Natural killer cell treated with Interleukin-12 subunit alpha and Interleukin-12 subunit beta and Interleukin-15 and Interleukin-18, amount 100 ng/mL, for 72 hours (primary cell): ENCODE measurements around the gene PBX1. TPM values are rescaled to one million over a fixed set of nuclear protein-coding genes. Genes with fewer than 3 reads are reported as not detected.

Source experiments
- ATAC-seq, 2 donors: fragments of 150-1000 bp; cut with Tn5 transposase in 1 of 2; sonication (Bioruptor Pico), chemical (Tn5 transposase) in 1 of 2; 2 replicates each; pipeline ENCODE4 v1.10.0; 2021
- DNase-seq: peaks from one replicate; pipeline ENCODE4 v3.0.0; 2022; ENCODE audit warnings: low spot score
- H3K27ac Mint-ChIP-seq, 2 donors: 1 replicate in 1 of 2; 2 replicates in 1 of 2; pipeline ENCODE4 v1.8.0; 2022; ENCODE audit warnings: mixed read lengths in 2 of 2, mild to moderate bottlenecking in 1 of 2, moderate library complexity in 1 of 2
- H3K27me3 Mint-ChIP-seq, 2 donors: 1 replicate in 1 of 2; 2 replicates in 1 of 2; pipeline ENCODE4 v1.8.0; 2022; ENCODE audit warnings: mixed read lengths in 2 of 2
- H3K36me3 Mint-ChIP-seq: one replicate; pipeline ENCODE4 v1.8.0; 2022; ENCODE audit warnings: mixed read lengths
- H3K4me1 Mint-ChIP-seq, 2 donors: 1 replicate in 1 of 2; 2 replicates in 1 of 2; pipeline ENCODE4 v1.8.0; 2022; ENCODE audit warnings: low read depth in 2 of 2, mixed read lengths in 2 of 2, mild to moderate bottlenecking in 1 of 2
- H3K4me3 Mint-ChIP-seq: one replicate; pipeline ENCODE4 v1.8.0; 2022; ENCODE audit warnings: mixed read lengths
- H3K9me3 Mint-ChIP-seq: 2 replicates; pipeline ENCODE4 v1.8.0; 2022; ENCODE audit warnings: mixed read lengths
- total RNA-seq, 2 donors: library from RNA; stranded (reverse); gene quantifications; one replicate each; pipeline ENCODE4 v1.2.3, GENCODE V29; 2022

Gene PBX1
- total RNA-seq, 2 donors from 2014 or later, result 0.53 TPM; not detected in 1

DNA sequence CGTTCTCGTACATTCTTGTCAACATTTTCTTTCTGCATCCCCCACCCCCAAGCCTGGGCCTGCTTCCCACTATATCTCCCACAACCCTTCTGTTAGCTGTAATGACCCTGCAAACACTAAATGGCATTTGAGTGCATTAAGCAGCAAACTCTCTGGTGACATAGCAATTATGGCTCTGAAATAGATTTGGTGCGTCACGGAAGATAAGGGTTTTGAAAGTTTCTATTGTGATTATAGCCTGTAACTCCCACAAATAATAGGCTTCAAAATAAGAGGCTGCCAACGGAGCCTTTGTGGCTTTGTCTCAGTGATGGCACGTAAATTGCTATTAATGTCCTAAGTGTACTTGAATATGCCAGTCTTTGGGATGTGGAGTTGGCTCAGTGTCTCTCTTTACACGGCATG, 277.6 kb downstream of the PBX1 start:
- no peaks in the 10 kb centered on the region for H3K36me3 Mint-ChIP-seq
- no peak overlapping the region for H3K27ac Mint-ChIP-seq
- peaks cover 0 to 2% of the 10 kb centered on the region in 2 donors for H3K27me3 Mint-ChIP-seq
- no peak overlapping the region for H3K4me3 Mint-ChIP-seq
- ATAC-seq (no peak), DNase-seq (no peak)
- no peaks in the 10 kb centered on the region for H3K9me3 Mint-ChIP-seq
- no peaks in the 10 kb centered on the region for H3K4me1 Mint-ChIP-seq

DNA sequence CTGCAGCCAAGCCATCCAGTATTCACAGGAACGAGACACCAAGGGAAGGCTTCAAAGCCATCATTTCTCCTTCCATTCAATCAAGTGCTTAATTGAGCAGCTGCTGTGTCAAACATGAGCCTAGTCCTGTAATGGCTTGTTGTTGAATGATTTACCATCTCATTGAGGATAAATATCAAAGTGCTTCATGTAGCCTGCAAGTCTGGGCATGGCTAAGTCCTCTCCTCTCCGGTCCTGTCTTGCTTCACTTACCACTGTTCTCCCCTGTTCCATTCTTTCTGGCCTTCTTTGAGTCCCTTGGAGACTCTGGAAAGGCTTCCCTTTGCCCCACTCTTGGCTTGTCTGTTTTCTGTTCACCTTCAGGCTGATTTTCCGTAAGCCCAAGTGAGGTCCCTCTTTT, 279.8 kb downstream of the PBX1 start:
- no peak overlapping the region for H3K4me3 Mint-ChIP-seq
- ATAC-seq (no peak), DNase-seq (no peak)
- H3K36me3 Mint-ChIP-seq, result no peaks in the 10 kb centered on the region
- H3K27ac Mint-ChIP-seq, result no peak overlapping the region
- peaks cover 0 to 2% of the 10 kb centered on the region in 2 donors for H3K27me3 Mint-ChIP-seq
- no peaks in the 10 kb centered on the region for H3K4me1 Mint-ChIP-seq
- no peaks in the 10 kb centered on the region for H3K9me3 Mint-ChIP-seq

DNA sequence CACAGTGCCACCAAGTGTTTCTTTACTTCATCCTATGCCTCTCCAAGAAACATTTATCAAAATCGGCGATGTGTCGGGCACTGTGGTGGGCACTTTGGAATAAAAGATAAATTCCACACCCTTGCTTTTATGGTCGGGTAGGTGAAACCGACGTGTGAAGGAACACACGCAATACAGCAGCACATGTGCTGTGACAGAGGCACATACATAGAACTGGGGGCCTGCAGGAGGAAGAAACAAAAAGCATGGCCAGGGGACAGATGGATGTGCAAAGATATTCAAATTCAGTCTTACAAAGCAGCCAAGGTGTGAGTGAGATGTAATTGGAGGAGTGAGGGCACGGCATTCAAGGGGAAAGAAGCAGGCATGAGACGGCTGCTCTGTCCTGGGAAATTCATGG, 282.0 kb downstream of the PBX1 start:
- DNase-seq (no peak), ATAC-seq (no peak)
- peaks cover 0 to 2% of the 10 kb centered on the region in 2 donors for H3K27me3 Mint-ChIP-seq
- H3K27ac Mint-ChIP-seq, result no peak overlapping the region
- H3K4me1 Mint-ChIP-seq, result no peaks in the 10 kb centered on the region
- no peak overlapping the region for H3K4me3 Mint-ChIP-seq
- no peaks in the 10 kb centered on the region for H3K9me3 Mint-ChIP-seq
- H3K36me3 Mint-ChIP-seq, result no peaks in the 10 kb centered on the region

GRCh38 chr1:164841702-164842465, 282.9 kb downstream of the PBX1 start:
- H3K27me3 Mint-ChIP-seq, result peaks cover 0 to 5% of the 10 kb centered on the region in 2 donors
- no peak overlapping the region for H3K4me3 Mint-ChIP-seq
- H3K4me1 Mint-ChIP-seq, result no peaks in the 10 kb centered on the region
- DNase-seq, result no peak
- H3K36me3 Mint-ChIP-seq, result no peaks in the 10 kb centered on the region
- no peak overlapping the region for H3K27ac Mint-ChIP-seq
- H3K9me3 Mint-ChIP-seq, result no peaks in the 10 kb centered on the region
- no peak for ATAC-seq

DNA sequence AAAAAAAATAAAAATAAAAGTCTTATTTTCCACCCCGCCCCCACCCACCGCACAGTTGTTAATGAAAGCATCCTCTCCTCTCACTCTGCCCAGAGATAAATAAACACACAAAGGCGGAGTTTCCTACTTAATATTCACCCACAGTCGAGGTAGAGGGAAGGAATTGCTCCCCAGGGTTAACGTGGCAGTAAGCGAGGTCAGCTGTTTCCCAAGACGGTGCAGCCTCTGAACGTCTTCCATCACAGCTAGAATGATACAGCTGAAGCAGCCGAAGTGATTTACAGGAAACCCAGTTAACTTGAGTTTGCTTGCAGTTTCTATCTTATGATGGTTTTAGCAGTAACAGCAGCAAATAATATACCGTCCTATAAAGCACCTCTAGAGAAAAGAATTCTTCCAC, 283.9 kb downstream of the PBX1 start:
- no peaks in the 10 kb centered on the region for H3K36me3 Mint-ChIP-seq
- no peak for ATAC-seq
- no peak for DNase-seq
- H3K4me1 Mint-ChIP-seq, result no peaks in the 10 kb centered on the region
- H3K4me3 Mint-ChIP-seq, result no peak overlapping the region
- no peak overlapping the region for H3K27ac Mint-ChIP-seq
- peaks cover 0 to 5% of the 10 kb centered on the region in 2 donors for H3K27me3 Mint-ChIP-seq
- peaks cover 2% of the 10 kb centered on the region for H3K9me3 Mint-ChIP-seq

GRCh38 chr1:164843743-164844500, 284.9 kb downstream of the PBX1 start:
- Mint-ChIP-seq H3K4me1 (no peaks in the 10 kb centered on the region), H3K9me3 (peaks cover 2% of the 10 kb centered on the region), H3K27ac (no peak overlapping the region), H3K27me3 (peaks cover 0 to 4% of the 10 kb centered on the region in 2 donors), H3K4me3 (no peak overlapping the region), H3K36me3 (no peaks in the 10 kb centered on the region)
- DNase-seq (no peak), ATAC-seq (no peak)

DNA sequence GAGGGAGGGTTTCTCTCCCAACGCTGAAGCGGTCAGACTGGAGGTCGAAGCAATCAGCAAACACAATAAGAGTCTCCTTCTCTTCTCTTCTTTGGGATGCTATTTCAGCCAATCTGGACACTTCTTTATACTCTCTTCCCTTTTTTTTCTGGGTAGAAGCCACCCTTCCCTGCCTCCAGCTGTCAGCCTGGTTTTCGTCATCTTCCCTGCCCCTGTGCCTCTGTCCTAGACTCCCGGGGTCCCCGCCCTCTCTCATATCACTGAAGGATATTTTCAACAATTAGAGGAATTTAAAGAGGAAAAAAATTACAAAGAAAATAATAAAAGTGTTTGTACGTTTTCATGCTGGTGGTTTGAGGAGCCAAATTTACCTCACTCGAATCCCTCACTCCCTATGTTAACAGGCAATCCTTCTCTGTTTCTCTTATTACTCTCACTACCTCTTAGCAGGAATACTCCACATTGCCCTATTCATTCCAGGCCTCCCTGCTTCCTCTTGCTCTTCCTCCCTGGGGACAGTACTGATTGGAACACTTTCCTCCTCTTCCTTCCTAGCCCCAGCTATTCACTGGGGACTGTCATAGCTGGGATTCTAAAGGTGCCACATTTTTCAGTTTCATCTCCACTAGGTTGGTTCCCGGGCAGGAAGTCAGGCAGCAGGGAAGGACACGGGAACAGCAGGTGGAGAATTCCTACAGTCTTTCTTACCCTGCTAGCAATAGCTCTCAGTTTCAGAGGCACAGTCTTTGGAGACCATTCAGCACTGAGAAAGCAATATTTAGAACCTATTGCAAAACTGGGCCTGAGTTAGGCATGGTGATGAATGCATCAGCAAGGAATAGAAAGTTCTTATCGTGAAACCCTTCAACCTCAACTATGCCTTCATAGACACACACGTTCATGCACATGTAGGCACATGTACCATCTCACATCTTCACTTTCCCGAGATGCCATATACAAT, 288.0 kb downstream of the PBX1 start:
- Mint-ChIP-seq H3K27ac (no peak overlapping the region), H3K36me3 (no peaks in the 10 kb centered on the region), H3K4me1 (no peaks in the 10 kb centered on the region), H3K27me3 (peaks cover 0 to 2% of the 10 kb centered on the region in 2 donors), H3K4me3 (no peak overlapping the region), H3K9me3 (peaks cover 5% of the 10 kb centered on the region)
- no peak for DNase-seq
- ATAC-seq, result no peak

DNA sequence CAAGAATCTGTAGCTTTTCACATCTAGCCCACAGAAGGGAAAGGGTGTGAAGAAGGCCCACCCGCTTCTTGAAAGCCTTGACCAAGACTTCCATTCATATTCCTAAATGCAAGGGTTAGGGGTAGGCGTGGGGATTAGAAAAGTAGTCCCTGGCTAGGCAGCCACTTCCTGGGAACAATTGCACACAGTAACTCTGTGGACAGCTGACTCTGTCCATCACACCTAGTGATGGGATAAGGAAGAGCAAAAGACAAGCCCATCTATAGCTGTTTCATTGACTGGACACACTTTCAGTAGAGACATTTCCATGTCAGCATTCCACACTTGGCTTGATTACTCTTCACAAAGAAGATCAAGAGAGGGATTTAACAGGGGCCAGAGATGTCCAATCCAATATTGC, 294.2 kb downstream of the PBX1 start:
- no peak for ATAC-seq
- DNase-seq, result no peak
- Mint-ChIP-seq H3K36me3 (no peaks in the 10 kb centered on the region), H3K27me3 (peaks cover 2 to 18% of the 10 kb centered on the region in 2 donors), H3K9me3 (peaks cover 3% of the 10 kb centered on the region), H3K4me1 (no peaks in the 10 kb centered on the region), H3K4me3 (no peak overlapping the region), H3K27ac (no peak overlapping the region)

GRCh38 chr1:164855716-164856329, 296.8 kb downstream of the PBX1 start:
- Mint-ChIP-seq H3K4me1 (no peaks in the 10 kb centered on the region), H3K9me3 (no peaks in the 10 kb centered on the region), H3K36me3 (no peaks in the 10 kb centered on the region), H3K27me3 (peaks cover 2 to 18% of the 10 kb centered on the region in 2 donors), H3K27ac (no peak overlapping the region), H3K4me3 (no peak overlapping the region)
- no peak for DNase-seq
- ATAC-seq, result no peak

DNA sequence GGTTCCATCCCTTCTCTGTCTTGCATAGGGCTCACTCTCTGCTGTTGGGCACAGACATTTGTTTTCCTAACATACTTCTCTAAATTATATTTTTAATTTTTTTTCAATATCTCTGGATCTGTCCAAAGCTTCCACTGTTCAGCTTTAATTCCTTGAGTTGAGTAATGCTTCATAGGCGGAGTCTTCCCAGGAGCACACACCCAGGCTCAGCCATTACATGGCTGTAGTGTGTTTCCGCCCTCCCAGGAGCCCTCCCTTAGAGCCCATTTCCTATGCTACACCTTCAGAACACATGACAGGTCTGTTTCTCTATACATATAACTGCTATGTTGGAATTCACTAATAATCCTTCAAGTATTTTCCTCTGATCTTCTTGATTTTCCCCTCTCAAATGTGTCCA, 297.4 kb downstream of the PBX1 start:
- Mint-ChIP-seq H3K9me3 (no peaks in the 10 kb centered on the region), H3K27ac (no peak overlapping the region), H3K4me3 (no peak overlapping the region), H3K27me3 (peaks cover 2 to 19% of the 10 kb centered on the region in 2 donors), H3K4me1 (no peaks in the 10 kb centered on the region), H3K36me3 (no peaks in the 10 kb centered on the region)
- ATAC-seq, result no peak
- no peak for DNase-seq

DNA sequence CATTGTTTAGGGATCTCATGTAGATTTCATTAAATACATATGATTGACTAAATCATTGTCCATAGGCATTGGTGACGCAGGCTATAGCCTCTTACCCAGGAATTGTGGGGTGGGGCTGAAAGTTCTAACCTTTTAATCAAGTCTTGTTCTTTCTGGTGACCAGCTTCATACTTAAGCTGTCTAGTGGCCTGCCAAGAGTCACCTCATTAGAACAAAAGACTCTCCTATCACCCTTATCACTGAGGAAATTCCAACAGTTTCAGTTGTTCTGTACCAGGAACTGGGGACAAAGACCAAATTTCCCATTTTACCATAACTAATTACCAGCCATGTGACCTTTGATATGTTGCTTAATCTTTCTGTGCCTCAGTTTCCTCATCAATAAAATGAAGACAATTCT, 298.5 kb downstream of the PBX1 start:
- no peaks in the 10 kb centered on the region for H3K36me3 Mint-ChIP-seq
- DNase-seq, result no peak
- H3K27me3 Mint-ChIP-seq, result peaks cover 2 to 26% of the 10 kb centered on the region in 2 donors
- H3K4me1 Mint-ChIP-seq, result no peaks in the 10 kb centered on the region
- no peak overlapping the region for H3K27ac Mint-ChIP-seq
- H3K4me3 Mint-ChIP-seq, result no peak overlapping the region
- no peaks in the 10 kb centered on the region for H3K9me3 Mint-ChIP-seq
- no peak for ATAC-seq

DNA sequence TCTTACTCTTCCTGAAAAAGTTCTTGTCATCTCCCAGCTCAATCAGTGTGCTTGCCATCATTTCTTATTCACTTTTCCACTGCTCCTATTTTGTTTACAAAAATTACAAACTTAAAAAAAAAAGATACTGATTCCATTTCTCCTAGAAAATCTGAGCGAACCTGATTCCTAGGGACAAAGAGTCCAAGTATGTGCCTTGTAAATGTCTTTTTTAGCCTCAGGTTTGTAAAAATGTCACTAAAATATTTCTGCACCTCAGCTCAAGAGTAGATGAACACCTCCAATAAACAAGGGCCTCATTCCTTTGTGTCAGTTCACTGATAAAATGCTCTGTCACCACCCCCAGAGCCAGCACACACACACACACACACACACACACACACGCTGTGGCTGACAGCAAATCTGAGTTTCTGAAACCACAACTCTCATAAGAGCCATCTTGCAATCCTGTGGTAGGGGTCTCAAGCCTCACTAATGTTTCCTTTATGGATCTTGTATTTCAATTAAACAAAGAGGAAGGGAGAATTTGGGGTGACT, 299.2 kb downstream of the PBX1 start:
- no peaks in the 10 kb centered on the region for H3K4me1 Mint-ChIP-seq
- H3K36me3 Mint-ChIP-seq, result no peaks in the 10 kb centered on the region
- no peak overlapping the region for H3K27ac Mint-ChIP-seq
- DNase-seq, result no peak
- H3K27me3 Mint-ChIP-seq, result peaks cover 2 to 26% of the 10 kb centered on the region in 2 donors
- H3K9me3 Mint-ChIP-seq, result no peaks in the 10 kb centered on the region
- no peak for ATAC-seq
- H3K4me3 Mint-ChIP-seq, result no peak overlapping the region

- peaks cover 3 to 13% of the 10 kb centered on the region in 2 donors for H3K27me3 Mint-ChIP-seq
- ATAC-seq (no peak), DNase-seq (no peak)
- no peaks in the 10 kb centered on the region for H3K4me1 Mint-ChIP-seq
- H3K36me3 Mint-ChIP-seq, result no peaks in the 10 kb centered on the region
- no peak overlapping the region for H3K4me3 Mint-ChIP-seq
- no peak overlapping the region for H3K27ac Mint-ChIP-seq
- H3K9me3 Mint-ChIP-seq, result no peaks in the 10 kb centered on the region
Observed at GRCh38 chr1:164861632-164862031, 302.6 kb downstream of the PBX1 start.
